Activated gamma-delta T cell treated with Interleukin-2 at 50 U/mL for 16 hours (primary cell): ENCODE measurements around the gene NXNL1.
A peak's percentile ranks its signal among the peaks of the same experiment; 100 is the strongest.
"Not testable (repeated sequence)": the region's sequence is repeated elsewhere in the genome, so short reads cannot be mapped to it uniquely, and the experiment has no call there.

Experiments
- DNase-seq: peaks from one replicate; pipeline ENCODE4 v3.0.0-alpha.2; 2020

Gene NXNL1

DNA sequence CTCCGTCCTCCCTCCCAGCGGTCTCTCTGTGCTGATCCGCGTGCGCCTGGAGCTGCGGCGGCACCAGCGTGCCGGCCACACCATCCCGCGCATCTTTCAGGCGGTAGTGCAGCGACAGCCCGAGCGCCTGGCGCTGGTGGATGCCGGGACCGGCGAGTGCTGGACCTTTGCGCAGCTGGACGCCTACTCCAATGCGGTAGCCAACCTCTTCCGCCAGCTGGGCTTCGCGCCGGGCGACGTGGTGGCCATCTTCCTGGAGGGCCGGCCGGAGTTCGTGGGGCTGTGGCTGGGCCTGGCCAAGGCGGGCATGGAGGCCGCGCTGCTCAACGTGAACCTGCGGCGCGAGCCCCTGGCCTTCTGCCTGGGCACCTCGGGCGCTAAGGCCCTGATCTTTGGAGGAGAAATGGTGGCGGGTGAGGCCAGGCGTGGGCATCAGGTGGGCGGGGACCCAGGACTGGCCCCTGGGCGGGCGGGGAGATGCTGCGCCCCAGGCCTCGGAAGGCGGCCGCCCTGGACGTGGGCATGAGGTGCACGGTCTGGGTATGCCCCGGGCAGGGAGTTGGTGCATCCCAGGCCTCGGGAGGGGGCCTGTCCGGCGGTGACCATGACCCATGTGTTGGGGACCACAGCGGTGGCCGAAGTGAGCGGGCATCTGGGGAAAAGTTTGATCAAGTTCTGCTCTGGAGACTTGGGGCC is 26.0 kb upstream of the NXNL1 start:
- no peak for DNase-seq

DNA sequence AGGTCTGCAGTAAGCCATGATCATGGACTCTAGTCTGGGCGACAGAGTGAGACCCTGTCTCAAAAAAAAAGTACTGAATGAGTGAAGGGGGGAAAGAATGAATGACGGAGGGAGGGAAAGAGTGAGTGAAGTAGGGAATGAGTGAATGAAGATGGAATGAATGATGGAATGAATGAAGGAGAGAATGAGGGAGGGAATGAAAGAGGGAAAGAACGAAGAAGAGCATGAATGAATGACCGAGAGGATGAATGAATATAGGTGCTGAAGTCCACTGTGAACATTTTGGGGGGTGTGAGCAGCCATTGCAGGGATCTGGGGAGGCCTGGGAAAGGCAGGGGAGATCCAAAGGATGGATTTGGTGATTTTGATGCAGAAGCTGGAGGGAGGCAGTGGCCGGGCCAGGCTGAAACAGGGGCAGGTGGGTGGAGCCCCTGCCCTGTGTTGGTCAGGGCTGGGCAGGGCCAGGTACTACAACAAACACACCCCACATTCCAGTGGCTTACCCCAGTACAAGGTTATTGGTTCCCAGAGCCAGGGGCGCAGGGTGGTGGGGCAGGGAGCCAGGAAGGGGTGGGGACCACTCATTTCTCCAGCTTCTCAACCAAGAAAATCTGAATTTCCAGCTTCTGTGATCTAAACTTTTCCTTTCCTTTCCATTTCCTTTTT is 23.9 kb upstream of the NXNL1 start:
- no peak for DNase-seq

DNA sequence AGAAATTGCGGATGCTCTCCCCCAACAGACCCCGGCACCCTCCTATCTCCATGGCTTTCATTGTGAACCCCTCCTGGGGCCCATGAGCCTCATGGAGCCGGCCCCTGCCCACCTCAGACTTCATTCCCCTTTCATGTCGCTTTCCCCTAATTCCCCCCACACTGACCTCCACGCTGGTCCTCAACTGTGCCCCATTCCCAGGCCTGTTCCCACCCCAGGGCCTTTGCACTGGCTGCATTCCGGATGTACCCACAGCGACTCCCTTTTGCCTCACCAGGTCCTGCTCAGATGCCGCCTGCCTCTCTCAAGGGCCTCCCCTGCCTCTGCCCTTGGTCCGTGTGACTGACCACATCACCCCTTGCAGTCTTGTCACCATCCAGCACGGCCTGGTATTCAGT is 22.9 kb upstream of the NXNL1 start:
- DNase-seq = no peak

DNA sequence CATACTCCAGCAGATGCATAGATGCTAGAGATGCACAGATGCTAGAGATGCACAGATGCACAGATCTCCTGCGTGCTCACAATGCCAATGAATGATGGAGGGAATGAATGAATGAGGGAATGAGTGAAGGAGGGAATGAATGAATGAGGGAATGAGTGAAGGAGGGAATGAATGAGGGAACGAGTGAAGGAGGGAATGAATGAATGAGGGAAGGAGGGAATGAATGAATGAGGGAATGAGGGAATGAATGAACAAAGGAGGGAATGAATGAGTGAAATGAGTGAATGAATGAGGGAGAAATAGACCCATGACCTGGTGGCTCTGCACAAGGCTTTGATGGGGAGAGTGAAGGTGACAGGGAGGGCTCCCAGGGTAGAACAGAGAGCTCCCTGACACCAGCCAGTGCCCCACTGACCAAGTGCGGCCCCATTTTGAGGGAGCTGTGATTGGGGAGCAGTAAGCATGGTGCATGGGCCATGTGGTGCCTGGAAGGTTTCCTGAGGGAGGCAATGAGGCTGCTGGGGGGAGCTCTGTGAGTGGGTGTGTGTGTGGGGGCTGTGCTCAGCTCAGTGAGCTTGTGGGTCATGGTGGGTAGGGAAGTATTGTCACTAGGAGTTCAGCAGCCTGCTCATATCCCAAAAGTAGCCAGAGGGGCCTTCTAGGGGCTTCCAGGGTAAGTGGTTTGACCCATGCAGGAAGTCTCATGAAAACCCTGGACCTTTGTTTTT is 22.3 kb upstream of the NXNL1 start:
- no peak for DNase-seq

DNA sequence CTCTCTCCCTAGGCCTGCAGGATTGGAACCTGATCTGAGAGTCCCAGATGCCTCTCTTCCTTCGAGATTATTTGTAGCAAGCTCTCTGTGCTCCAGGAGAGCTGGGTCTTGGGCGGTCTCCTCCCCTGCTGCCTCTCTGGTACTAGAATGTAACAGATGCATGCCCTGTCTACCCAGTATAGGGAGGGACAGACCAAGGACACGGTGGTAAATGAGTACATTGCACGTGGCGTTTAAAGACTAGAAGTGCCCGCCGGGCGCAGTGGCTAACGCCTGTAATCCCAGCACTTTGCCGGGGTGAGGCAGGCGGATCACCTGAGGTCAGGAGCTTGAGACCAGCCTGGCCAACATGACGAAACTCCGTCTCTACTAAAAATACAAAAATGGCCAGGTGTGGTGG is 21.3 kb upstream of the NXNL1 start:
- DNase-seq = no peak

DNA sequence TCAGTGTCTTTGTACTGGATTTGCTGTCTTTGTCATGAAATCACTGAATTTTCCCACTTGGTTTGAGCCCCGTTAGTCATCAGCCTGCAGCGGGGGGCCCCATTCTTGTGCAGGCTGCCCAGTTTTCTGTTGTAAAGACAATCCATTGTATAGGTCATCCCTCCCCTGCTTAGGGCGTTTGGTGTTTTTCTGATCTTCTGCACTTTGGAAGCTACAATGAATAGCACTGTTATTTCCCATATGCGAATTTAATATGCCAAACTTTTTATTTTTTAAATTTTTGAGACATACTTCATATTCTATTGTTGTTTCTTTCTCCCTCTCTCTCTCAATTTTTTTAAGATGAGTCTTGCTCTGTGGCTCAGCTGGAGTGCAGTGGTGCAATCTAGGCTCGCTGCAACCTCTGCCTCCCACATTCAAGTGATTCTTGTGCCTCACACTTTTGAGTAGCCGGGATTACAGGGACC is 18.6 kb upstream of the NXNL1 start:
- DNase-seq = no peak

DNA sequence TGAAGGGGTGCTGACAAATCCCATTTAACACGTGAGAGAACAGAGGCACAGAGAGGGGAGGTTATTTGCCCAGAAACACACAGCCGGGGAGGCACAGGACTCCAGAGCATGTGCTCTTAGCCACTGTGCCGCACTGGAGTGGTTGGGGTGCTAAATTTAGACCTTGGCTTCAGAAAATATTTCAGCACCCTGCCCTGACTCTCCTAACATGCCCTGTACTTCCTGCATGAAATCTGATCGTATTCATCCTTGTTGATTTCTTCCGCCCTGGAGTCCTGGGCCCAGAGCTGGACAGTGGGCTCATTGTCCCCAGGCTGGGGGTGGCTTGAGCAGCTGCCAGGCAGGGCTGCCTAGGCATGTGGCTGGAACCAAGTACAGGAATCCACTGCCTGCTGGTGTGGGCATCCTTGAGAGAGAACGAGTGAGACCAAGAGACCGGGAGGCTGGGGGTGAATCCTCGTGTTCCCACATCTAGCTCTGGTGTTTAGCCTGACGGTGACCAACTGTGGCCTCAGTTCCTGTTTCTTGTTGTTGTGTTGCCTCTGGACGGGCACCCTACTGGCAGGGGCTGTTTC is 14.9 kb upstream of the NXNL1 start:
- DNase-seq = no peak

DNA sequence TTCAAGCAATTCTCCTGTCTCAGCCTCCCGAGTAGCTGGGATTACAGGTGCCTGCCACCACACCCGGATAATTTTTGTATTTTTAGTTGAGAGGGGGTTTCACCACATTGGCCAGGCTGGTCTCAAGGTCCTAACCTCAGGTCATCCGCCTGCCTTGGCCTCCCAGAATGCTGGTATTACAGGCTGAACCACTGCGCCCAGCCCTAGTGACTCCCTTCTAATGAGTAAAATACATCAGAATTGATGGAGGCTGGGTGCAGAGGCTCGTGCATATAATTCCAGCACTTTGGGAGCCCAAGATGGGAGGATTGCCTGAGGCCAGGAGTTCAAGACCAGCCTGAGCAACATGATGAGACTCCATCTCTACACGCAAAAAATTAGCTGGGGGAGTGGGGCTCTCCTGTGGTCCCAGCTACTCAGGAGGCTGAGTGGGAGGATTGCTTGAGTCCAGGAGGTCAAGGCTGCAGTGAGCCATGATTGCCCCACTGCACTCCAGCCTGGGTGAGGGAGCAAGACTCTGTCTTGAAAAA is 14.3 kb upstream of the NXNL1 start:
- DNase-seq = not testable (repeated sequence)

DNA sequence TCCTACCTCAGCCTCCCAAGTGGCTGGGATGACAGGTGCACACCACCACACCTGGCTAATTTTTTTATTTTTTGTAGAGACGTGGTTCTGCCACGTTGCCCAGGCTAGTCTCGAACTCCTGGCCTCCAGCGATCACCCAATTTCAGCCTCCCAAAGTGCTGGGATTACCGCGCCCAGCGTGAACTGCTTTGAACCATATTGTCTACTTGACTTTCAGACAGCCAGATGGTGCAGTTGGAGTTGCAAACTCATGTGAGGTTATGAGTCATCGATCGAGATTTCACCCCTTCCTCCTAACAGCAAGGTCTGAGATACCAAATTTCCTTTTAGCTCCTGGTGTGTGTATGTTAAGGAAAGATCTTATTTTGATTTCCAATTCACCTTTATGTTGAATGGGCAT is 12.3 kb upstream of the NXNL1 start:
- no peak for DNase-seq

DNA sequence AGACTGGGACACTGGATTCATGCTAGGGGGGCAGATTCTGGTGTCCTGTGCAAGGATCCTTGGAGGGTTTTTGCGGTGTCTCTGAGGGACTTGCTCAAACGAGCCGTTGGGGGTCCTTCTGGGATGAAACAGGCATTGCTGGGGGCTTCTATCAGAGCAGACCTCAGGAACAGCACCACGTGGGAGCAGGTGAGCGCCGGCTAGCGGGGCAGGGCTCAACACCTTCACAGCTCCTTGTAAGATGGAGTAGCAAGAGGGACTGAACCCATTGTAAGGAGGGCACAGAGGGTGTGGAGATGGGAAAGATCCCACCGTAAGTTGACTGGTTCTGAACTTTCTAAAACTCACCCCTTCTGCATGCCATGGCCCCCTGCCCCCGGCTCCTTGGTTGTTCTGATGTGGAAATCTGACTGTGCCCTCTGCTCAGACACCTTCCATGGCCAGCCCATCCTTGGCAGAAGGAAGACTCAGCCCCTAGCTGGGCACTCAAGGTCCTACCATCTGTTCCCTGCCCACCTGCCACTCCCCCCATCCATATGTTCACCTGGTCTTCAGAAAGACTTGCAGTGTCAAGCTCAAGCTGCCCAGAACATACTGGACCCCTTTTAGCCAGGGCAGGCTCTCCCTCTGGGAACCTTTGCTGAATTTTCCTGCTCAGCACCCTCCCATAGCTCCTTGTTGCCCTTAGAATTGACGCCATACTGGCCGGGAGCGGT is 10.8 kb upstream of the NXNL1 start:
- DNase-seq = no peak

DNA sequence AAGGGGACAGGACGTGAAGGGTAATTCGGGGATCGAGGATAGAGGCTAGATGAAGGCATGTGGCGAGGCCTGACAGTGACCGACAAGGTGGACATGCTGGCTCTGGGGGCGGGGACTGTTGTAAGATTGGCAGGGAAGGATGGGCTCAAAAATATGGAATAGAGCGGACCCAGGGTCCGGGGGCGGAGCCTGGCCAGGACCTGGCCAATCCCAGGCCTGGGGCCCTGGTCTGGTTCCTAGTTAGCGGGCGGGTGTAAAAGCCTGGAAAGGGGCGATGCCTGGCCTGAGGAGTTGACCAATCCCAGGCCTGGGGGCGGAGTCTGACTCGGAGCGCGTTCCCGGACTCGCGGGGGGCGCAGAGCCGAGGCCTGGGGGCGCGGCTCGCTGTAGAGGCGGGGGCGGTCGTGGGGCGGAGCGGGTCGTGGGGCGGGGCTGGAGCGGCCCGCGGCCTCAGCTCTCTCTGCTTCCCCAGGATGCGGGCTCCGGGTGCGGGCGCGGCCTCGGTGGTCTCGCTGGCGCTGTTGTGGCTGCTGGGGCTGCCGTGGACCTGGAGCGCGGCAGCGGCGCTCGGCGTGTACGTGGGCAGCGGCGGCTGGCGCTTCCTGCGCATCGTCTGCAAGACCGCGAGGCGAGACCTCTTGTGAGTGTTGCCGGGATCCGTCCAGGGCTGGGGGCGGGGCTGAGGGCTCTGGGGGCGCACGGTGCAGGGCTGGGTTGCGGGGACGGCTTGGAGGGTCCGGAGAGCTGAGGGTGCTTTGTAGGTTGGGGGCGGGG is 9.5 kb upstream of the NXNL1 start, which contains the start of gene SLC27A1:
Gene SLC27A1, plus strand, starts transcription at position 457 of the 774 bp plus-strand sequence. Its CDS starts 17 bp downstream, at position 474.
- peak; percentile 87 for DNase-seq

DNA sequence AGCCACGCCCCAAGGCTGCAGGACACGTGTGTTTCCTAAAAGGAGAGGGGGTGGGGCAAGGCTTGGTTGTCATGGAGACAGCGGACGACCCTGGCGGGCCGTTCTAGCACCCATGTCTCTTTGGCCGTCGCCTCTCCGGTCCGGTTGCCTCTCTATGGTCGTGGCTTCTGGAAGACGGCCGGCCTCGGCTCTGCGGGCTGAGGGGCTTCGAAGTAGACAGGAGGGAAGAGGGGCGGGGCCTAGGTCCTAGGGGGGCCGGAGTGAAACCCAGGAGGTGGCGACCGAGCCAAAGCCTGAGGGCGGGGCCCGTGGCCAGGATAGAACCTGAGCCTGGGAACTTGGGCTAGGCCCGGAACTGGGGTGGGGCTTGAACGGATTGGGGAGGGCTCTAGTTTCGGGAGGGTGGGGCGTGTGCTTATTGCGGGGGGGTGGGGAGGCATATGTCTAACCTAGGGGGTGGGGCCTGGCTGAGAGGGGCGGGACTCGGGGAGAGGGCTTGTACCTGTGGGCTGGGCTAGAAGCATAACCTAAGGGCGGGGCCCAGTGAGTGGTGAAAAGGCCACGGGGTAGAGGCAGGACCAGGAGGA is 8.8 kb upstream of the NXNL1 start:
- DNase-seq = peak; percentile 95

DNA sequence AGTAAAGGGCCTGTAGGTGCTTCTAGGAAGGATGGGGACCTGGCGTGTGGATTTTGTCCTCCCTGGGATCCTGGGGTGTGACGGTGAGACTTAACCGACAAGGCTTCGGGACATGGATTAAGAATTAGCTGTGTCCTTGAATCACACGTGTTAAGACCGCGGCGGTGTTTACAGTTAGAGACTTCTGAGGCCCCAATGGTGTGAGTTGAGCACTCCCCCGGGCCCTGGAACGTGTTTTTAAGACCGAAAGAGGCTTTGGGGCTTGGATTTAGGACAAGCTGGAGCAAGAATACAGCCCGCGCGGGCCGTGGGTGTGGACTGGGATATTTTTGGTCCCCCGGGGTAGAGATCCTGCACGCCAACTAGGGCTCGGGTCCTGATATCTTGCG is 8.4 kb upstream of the NXNL1 start:
- no peak for DNase-seq

DNA sequence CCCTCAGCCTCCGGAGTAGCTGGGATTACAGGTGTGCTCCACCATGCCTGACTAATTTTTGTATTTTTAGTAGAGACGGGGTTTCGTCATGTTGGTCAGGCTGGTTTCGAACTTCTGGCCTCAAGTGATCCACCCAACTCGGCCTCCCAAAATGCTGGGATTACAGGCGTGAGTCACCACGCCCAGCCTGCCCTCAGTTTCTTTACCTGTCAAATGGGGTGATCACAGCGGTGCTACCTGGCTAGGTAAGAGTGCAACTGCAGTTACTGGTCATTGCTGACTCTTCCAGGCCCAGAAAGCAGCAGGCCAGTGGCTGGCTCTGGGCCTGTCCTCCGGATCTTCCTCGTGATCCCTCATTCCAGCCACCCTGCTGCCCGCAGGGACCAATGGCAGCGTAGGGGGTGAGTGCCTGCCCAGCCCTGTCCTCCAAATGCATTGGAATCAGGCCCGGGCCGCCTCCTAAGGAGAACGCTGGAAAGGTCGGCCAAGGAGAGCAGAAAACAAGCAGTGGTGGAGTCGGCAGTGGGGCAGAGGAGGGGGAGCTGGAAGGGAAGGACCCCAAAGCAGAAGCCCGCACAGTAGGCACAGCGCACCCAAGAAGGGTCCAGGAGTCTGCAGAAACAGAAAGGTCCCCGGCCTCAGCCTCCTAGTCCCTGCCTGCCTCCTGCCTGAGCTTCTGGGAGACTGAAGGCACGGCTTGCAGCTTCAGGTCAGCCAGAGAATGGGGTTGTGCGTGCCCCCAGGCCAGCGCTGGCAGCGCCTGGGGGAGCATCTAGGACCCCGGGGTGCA is 7.8 kb upstream of the NXNL1 start:
- no peak for DNase-seq

DNA sequence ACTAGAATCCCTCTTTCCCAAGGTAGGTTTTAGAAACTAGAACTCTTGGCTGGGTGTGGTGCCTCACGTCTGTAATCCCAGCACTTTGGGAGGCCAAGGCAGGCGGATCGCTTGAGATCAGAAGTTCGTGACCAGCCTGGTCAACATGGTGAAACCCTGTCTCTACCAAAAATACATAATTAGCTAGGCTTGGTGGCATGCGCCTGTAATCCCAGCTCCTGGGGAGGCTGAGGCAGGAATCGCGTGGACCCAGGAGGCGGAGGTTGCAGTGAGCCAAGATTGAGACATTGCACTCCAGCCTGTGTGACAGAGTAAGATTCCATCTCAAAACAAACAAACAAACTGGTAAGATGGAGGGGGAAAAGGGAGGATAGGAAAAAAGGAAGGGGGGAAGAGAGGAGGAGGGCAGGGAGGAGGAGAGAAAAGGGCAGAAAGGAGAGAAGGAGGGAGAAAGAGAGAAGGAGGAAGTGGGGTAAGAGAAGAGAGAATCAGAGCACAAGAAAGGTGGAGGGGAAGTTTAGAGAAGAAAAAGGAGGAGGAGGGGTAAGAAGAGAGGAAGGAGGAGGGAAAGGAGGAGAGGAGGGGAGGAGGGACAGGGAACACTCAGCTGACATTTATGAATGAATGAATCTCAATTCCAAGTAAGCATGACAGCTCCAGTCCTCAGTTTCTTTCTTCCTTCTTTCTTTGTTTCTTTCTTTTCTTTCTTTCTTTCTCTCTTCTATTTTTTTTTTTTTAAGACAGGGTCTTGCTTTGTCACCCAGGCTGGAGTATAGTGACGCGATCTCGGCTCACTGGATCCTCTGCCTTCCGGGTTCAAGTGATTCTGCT is 7.0 kb upstream of the NXNL1 start:
- no peak for DNase-seq

DNA sequence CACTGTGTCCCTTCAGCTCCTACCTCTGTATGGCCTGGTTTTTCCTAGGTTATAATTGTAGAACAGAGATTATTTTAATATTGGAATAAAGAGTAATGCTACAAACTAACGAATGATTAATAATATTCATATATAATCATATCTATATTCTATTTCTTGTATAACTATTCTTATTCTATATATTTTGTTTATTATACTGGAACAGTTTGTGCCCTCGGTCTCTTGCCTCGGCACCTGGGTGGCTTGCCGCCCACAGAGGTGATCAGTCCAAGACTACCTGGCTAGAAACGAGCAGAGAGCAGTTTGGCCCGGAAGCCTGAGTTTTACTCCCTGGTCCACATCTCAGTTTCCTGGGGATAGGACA is 5.7 kb upstream of the NXNL1 start:
- DNase-seq = no peak

DNA sequence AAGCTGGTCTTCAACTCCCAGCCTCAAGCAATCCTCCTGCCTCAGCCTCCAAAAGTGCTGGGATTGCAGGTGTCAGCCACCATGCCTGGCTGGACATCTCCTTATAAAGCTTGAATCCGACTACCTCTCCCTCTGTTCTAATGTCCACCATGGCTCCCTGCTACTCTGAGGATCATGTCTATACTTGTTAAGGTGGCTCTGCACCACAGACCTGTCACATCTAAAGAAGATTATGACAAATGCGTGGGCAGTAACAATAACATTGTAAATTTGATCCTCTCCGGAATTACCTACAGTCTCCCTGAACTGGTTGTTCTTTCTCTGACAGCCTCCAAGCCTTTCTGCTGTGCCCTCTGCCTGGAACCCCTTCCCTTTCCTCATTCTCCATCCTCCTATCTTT is 1.8 kb downstream of the NXNL1 start:
- DNase-seq = no peak

DNA sequence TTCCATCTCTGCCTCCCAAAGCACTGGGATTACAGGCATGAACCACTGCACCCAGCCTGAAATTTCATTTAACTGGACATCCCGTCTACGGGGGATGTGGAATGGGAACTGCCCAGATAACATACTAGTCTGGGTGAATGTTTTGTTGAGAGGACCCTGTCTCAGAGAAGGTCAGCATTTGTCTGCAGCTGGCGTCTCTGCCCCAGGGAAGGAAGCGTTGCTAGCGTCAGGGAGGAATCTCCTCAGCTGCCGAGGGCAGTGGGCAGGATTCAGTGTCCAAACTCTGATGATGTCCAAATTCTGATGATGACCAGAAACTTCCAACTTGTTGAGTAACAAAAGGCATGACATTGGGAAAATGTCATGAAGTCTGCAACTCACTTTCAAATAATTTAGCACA is 3.1 kb downstream of the NXNL1 start:
- DNase-seq = no peak

DNA sequence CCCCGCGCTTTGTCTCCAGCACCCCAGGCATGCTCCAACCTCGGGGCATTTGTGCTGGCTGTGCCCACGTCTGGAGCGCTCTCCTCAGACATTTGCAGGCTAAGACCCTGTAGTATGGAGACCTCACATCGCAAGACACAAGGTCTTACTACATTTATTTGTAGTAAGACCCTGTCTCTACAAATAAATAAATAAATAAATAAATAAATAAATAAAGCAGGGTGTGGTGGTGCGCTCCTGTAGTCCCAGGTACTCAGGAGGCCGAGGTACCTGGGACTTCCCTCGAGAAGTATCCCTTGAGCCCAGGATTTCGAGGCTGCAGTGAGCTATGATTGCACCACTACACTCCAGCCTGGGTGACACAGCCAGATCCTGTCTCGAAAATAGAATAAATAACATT is 4.6 kb downstream of the NXNL1 start:
- DNase-seq = no peak
